K562 (cell line): ENCODE results near the gene CDC123. TPM values are rescaled to one million over a fixed set of nuclear protein-coding genes. Genes with fewer than 3 reads are reported as not detected.

Source experiments
- ATAC-seq: fragments of 200-7000 bp; cut with Tn5 transposase; 3 replicates; pipeline ENCODE4 v1.9.1; 2020; ENCODE audit warnings: moderate library complexity
- BruUV-seq: library from RNA; stranded (reverse); fragments of 400-500 nt; replicated peaks from 2 replicates; lab custom pipeline; 2021; lab: Mats Ljungman, UMichigan
- CTCF ChIA-PET: fragments of 300-600 bp; formaldehyde crosslinking; extraction: SDS; loops from one replicate; lab custom pipeline; 2021; ENCODE audit warnings: low intra/inter-chr PET ratio; lab: Yijun Ruan, JAX
- POLR2A ChIA-PET: fragments of 300-600, 350-650 bp; sonication (Branson Sonifier 250); formaldehyde crosslinking; extraction: SDS; loops from one replicate; lab custom pipeline; 2021; ENCODE audit warnings: antibody characterized with exemption, inconsistent platforms; lab: Yijun Ruan, JAX
- DNase-seq, 4 experiments: peaks; one replicate each; pipeline versions ENCODE4 v3.0.0 to v3.0.0-alpha.2; 2011 to 2018; ENCODE audit warnings: low spot score in 3 of 4, mixed read lengths in 3 of 4; ENCODE audit errors: extremely low read depth in 1 of 4
- FAIRE-seq: peaks from 2 replicates; lab custom pipeline; 2011; peaks lifted over from hg19 to GRCh38; lab: Jason Lieb, UNC
- H2AFZ ChIP-seq: 2 replicates; pipeline ENCODE4 v1.6.0; 2011; ENCODE audit warnings: low read depth, low read length, control low read depth, inconsistent platforms
- H3K27ac ChIP-seq: fragments of 200-600 bp; 3 replicates; pipeline ENCODE4 v1.8.0; 2011; ENCODE audit warnings: low read depth, mild to moderate bottlenecking, control low read depth, inconsistent platforms, low read length, moderate library complexity, mixed read lengths; ENCODE audit errors: extremely low read depth
- H3K27me3 ChIP-seq, 2 experiments: fragments of 300-600 bp in 1 of 2; 2 replicates in 1 of 2; 3 replicates in 1 of 2; pipeline versions ENCODE4 v1.6.0 to v1.8.0; 2011; ENCODE audit warnings: inconsistent platforms in 2 of 2, low read length in 2 of 2, mild to moderate bottlenecking in 1 of 2, mixed read lengths in 1 of 2, moderate library complexity in 1 of 2; ENCODE audit not compliant: control insufficient read depth in 2 of 2, insufficient read depth in 2 of 2
- H3K36me3 ChIP-seq: fragments of 300-600 bp; 3 replicates; pipeline ENCODE4 v1.8.0; 2011; ENCODE audit warnings: mild to moderate bottlenecking, low read length, inconsistent platforms; ENCODE audit not compliant: control insufficient read depth, insufficient read depth
- H3K4me1 ChIP-seq, 2 experiments: fragments of 200-600 bp in 1 of 2; replicated peaks in 1 of 2; 2 replicates in 1 of 2; 3 replicates in 1 of 2; pipeline versions ENCODE4 v1.5.1 to v1.8.0; 2011; ENCODE audit warnings: inconsistent platforms in 2 of 2, low read length in 2 of 2, mild to moderate bottlenecking in 1 of 2, mixed read lengths in 1 of 2, moderate library complexity in 1 of 2; ENCODE audit not compliant: control insufficient read depth in 2 of 2, insufficient read depth in 2 of 2
- H3K4me2 ChIP-seq: 2 replicates; pipeline ENCODE4 v1.6.1; 2011; ENCODE audit warnings: low read length, control low read depth, inconsistent platforms, mixed read lengths; ENCODE audit not compliant: insufficient read depth
- H3K4me3 ChIP-seq: fragments of 200-600 bp; sonication (generic), shearing (Covaris generic); 2 replicates; pipeline ENCODE4 v1.5.1; 2016; ENCODE audit warnings: control low read depth, inconsistent platforms
- H3K79me2 ChIP-seq: fragments of 200-600 bp; 3 replicates; pipeline ENCODE4 v1.8.0; 2011; ENCODE audit warnings: low read length, inconsistent platforms; ENCODE audit not compliant: control insufficient read depth, insufficient read depth
- H3K9ac ChIP-seq, 2 experiments: 2 replicates each; pipeline versions ENCODE4 v1.6.0 to v1.6.1; 2011; ENCODE audit warnings: low read depth in 2 of 2, low read length in 2 of 2, control low read depth in 1 of 2, inconsistent platforms in 1 of 2, mild to moderate bottlenecking in 1 of 2, mixed read lengths in 1 of 2; ENCODE audit not compliant: insufficient read depth in 1 of 2
- H3K9me1 ChIP-seq: one replicate; pipeline ENCODE4 v1.6.0; 2011; ENCODE audit warnings: inconsistent platforms, mild to moderate bottlenecking, low read length, moderate library complexity; ENCODE audit not compliant: control insufficient read depth, insufficient read depth
- H3K9me3 ChIP-seq: replicated peaks from 2 replicates; pipeline ENCODE4 v1.5.1; 2011; ENCODE audit warnings: low read depth, low read length, inconsistent platforms; ENCODE audit not compliant: control insufficient read depth, insufficient read depth
- H4K20me1 ChIP-seq: replicated peaks from 2 replicates; pipeline ENCODE4 v1.6.1; 2011; ENCODE audit warnings: low read length, inconsistent platforms, mixed read lengths; ENCODE audit not compliant: control insufficient read depth, insufficient read depth
- BHLHE40 ChIP-seq: IDR thresholded peaks from 2 replicates; pipeline ENCODE4 v1.6.1; 2011; ENCODE audit warnings: low read length, improper control_type of control experiment
- CC2D1A ChIP-seq: fragments of 450-650 bp; IDR thresholded peaks from 2 replicates; pipeline ENCODE4 v1.6.1; 2017; ENCODE audit warnings: mild to moderate bottlenecking
- E2F8 ChIP-seq: fragments of 450-650 bp; IDR thresholded peaks from 2 replicates; pipeline ENCODE4 v1.7.1; 2018; ENCODE audit warnings: mild to moderate bottlenecking, low read depth; ENCODE audit not compliant: partially characterized antibody
- HCFC1 ChIP-seq: IDR thresholded peaks from 2 replicates; pipeline ENCODE4 v1.6.1; 2012; ENCODE audit warnings: low read depth, low read length, improper control_type of control experiment
- MAFK ChIP-seq: IDR thresholded peaks from 2 replicates; pipeline ENCODE4 v1.6.1; 2011; ENCODE audit warnings: low read length, improper control_type of control experiment
- RBM22 ChIP-seq: fragments of 200-400 bp; formaldehyde crosslinking; IDR thresholded peaks from 2 replicates; pipeline ENCODE4 v1.6.1; 2018; ENCODE audit warnings: low read length, low read depth; ENCODE audit not compliant: poor library complexity, severe bottlenecking
- RBM39 ChIP-seq: fragments of 200-400 bp; formaldehyde crosslinking; optimal IDR thresholded peaks from 2 replicates; pipeline ENCODE3; 2018; ENCODE audit warnings: low read depth, low read length
- SAP30 ChIP-seq: fragments of 200-600 bp; sonication (generic); IDR thresholded peaks from 2 replicates; pipeline ENCODE4 v1.6.1; 2012; ENCODE audit warnings: borderline replicate concordance, low read depth, mild to moderate bottlenecking, moderate library complexity, low read length, control low read depth, inconsistent platforms; ENCODE audit not compliant: insufficient read depth, poor library complexity, severe bottlenecking
- TRIM24 ChIP-seq, 2 experiments: fragments of 450-650 bp; IDR thresholded peaks; 2 replicates each; pipeline ENCODE4 v1.6.1; 2016
- ZNF133 ChIP-seq: fragments of 250-450 bp; sonication (Bioruptor Pico); IDR thresholded peaks from 2 replicates; pipeline ENCODE4 v1.4.0; 2020; ENCODE audit warnings: mild to moderate bottlenecking
- ZNF134 ChIP-seq: fragments of 250-450 bp; sonication (Bioruptor Pico); conservative IDR thresholded peaks from 2 replicates; pipeline ENCODE4 v1.4.0; 2020
- ZNF277 ChIP-seq: fragments of 250-450 bp; sonication (Bioruptor Pico); IDR thresholded peaks from 2 replicates; pipeline ENCODE4 v1.8.0; 2022; ENCODE audit warnings: inconsistent platforms, mild to moderate bottlenecking, moderate library complexity, borderline replicate concordance
- ZNF354B ChIP-seq: fragments of 250-450 bp; sonication (Bioruptor Pico); IDR thresholded peaks from 2 replicates; pipeline ENCODE4 v1.4.0; 2020
- ZNF668 ChIP-seq: fragments of 250-450 bp; sonication (Bioruptor Pico); IDR thresholded peaks from 2 replicates; pipeline ENCODE4 v1.8.0; 2022; ENCODE audit warnings: mild to moderate bottlenecking, inconsistent platforms
- ZNF76 ChIP-seq: fragments of 250-450 bp; sonication (Bioruptor Pico); IDR thresholded peaks from 2 replicates; pipeline ENCODE4 v1.4.0; 2020; ENCODE audit warnings: mild to moderate bottlenecking, moderate library complexity, borderline replicate concordance
- WGBS: fragments of 100-300 bp; shearing (Covaris generic); methylation state at CpG from one replicate; pipeline ENCODE4 v1.1.6; 2016; ENCODE audit warnings: low coverage, mixed read lengths; ENCODE audit not compliant: insufficient coverage; ENCODE audit errors: missing lambda C conversion rate; 5-methylcytosine and 5-hydroxymethylcytosine counted together
- in situ Hi-C: fragments of 300-500 bp; cut with MboI; formaldehyde crosslinking; loops from 4 replicates; pipeline ENCODE4 v1.15.0; 2018; ENCODE audit warnings: inconsistent platforms, mixed read lengths
- intact Hi-C: fragments of 100-400 bp; cut with micrococcal nuclease; formaldehyde crosslinking; loops from 2 replicates; pipeline ENCODE4 v1.14.2; 2022
- polyA plus RNA-seq, 8 experiments: library from polyadenylated mRNA; depleted of rRNA in 4 of 8; stranded (reverse) in 5 of 8; unstranded in 3 of 8; fragments of >200 nt; fragmentation: Nextera tagmentation in 2 of 8; fragmentation: Illumina TruSeq in 1 of 8; extraction: Ambion mirVana in 2 of 8; extraction: Trizol in 1 of 8; gene quantifications; 2 replicates each; pipeline versions ENCODE4 v1.2.1 to v1.2.3, GENCODE V29; 2011 to 2014; ENCODE audit warnings: inconsistent platforms in 1 of 8, missing spikeins in 1 of 8
- total RNA-seq, 7 experiments: library from RNA; depleted of rRNA in 6 of 7; stranded (reverse); fragments of >200 nt in 6 of 7; fragmentation: Illumina TruSeq in 2 of 7; extraction: Trizol in 2 of 7; gene quantifications; 2 replicates each; pipeline versions ENCODE4 v1.2.1 to v1.2.3, GENCODE V29; 2011 to 2021; ENCODE audit warnings: low replicate concordance in 1 of 7

The CDC123 gene
- total and polyA plus RNA-seq, 9 of the 15 experiments (the other 6 are each of a cell fraction or from before 2014, with no cell fraction given): 137 to 288 (median 175) TPM

GRCh38 chr10:12259988-12260387, 64.0 kb downstream of the CDC123 start (continued):
- no peak for TF ChIP-seq ZNF76 (CRISPR knock-in tag)
- no peak for TF ChIP-seq ZNF133 (CRISPR knock-in tag)
- TF ChIP-seq, all 486 proteins: peak for 0

GRCh38 chr10:12262278-12262981, 66.4 kb downstream of the CDC123 start:
- Histone ChIP-seq H3K79me2 (no peaks in the 10 kb centered on the region), H3K27me3 (no peaks in the 10 kb centered on the region), H3K9me3 (no peaks in the 10 kb centered on the region; the same call in 1 of the 2 replicates), H3K4me3 (no peak overlapping the region), H4K20me1 (no peaks in the 10 kb centered on the region), H3K27ac (no peak overlapping the region), H3K36me3 (no peaks in the 10 kb centered on the region), H3K9me1 (no peaks in the 10 kb centered on the region), H3K9ac (no peak overlapping the region), H2AFZ (no peak overlapping the region), H3K4me1 (peaks cover 18 to 20% of the 10 kb centered on the region in 2 experiments; a peak in 4 of 5 replicates), H3K4me2 (no peak overlapping the region)
- ChIA-PET CTCF (no interaction called here), POLR2A (interaction anchor here (0.6 kb wide), 2 partner anchors 94 to 382 kb away, joined by 3 to 4 read pairs; no protein-coding TSS in a partner anchor)
- no peak for FAIRE-seq
- intact Hi-C loops: loop anchor here (10.0 kb wide), 2 partner anchors 92 to 142 kb away; no protein-coding TSS in a partner anchor
- no TSS peak for BruUV-seq
- in situ Hi-C loops: loop anchor here (5.0 to 10.0 kb wide), 2 partner anchors 450 to 822 kb away; no protein-coding TSS in a partner anchor
- 5% methylated on average over 3 of the region's 3 CpGs for WGBS
- no peak for DNase-seq
- ATAC-seq: no peak
- TF ChIP-seq CC2D1A (no peak), RBM22 (no peak), HCFC1 (no peak), RBM39 (no peak), TRIM24 (IDR thresholded peaks at IDR 0.05) (no peak), E2F8 (no peak), ZNF277 (CRISPR knock-in tag) (no peak), ZNF668 (CRISPR knock-in tag) (no peak), BHLHE40 (no peak), ZNF354B (no peak), SAP30 (no peak), ZNF134 (no peak), MAFK (no peak)
